Loucy (cell line): Measurements from ENCODE around the gene AFTPH.

ENCODE experiments used
- H2AFZ ChIP-seq: fragments of 200-600 bp; sonication (generic); 2 replicates; pipeline ENCODE4 v1.6.0; 2016; ENCODE audit warnings: antibody characterized with exemption, mild to moderate bottlenecking, low read length, moderate library complexity
- H3F3A ChIP-seq: fragments of 200-600 bp; 2 replicates; pipeline ENCODE4 v1.6.0; 2016; ENCODE audit warnings: antibody characterized with exemption, low read depth, mild to moderate bottlenecking
- H3K27me3 ChIP-seq: fragments of 200-600 bp; sonication (generic); 2 replicates; pipeline ENCODE4 v1.6.1; 2014; ENCODE audit warnings: low read length, mild to moderate bottlenecking; ENCODE audit not compliant: insufficient read depth, poor library complexity, severe bottlenecking
- H3K36me3 ChIP-seq: fragments of 200-600 bp; sonication (generic); 2 replicates; pipeline ENCODE4 v1.6.1; 2016; ENCODE audit warnings: low read length; ENCODE audit not compliant: insufficient read depth
- H3K4me1 ChIP-seq: fragments of 200-600 bp; sonication (generic); 2 replicates; pipeline ENCODE4 v1.5.1; 2014; ENCODE audit warnings: low read length, mild to moderate bottlenecking; ENCODE audit not compliant: insufficient read depth, poor library complexity, severe bottlenecking
- H3K4me2 ChIP-seq: fragments of 200-600 bp; sonication (generic); 2 replicates; pipeline ENCODE4 v1.6.0; 2014; ENCODE audit warnings: antibody characterized with exemption, low read length, low read depth, mild to moderate bottlenecking; ENCODE audit not compliant: poor library complexity, severe bottlenecking
- H3K4me3 ChIP-seq: fragments of 200-600 bp; sonication (generic); 2 replicates; pipeline ENCODE4 v1.5.1; 2014; ENCODE audit warnings: low read length, mild to moderate bottlenecking, mixed read lengths; ENCODE audit not compliant: poor library complexity, severe bottlenecking
- H3K79me2 ChIP-seq: fragments of 200-600 bp; sonication (generic); 2 replicates; pipeline ENCODE4 v1.6.1; 2014; ENCODE audit warnings: low read length; ENCODE audit not compliant: insufficient read depth
- H3K9ac ChIP-seq: fragments of 200-600 bp; sonication (generic); 2 replicates; pipeline ENCODE4 v1.6.0; 2014; ENCODE audit warnings: mild to moderate bottlenecking, low read depth, low read length, moderate library complexity; ENCODE audit not compliant: poor library complexity, severe bottlenecking
- H3K9me2 ChIP-seq: fragments of 200-600 bp; sonication (generic); replicated peaks from 2 replicates; pipeline ENCODE4 v1.6.1; 2016; ENCODE audit warnings: low read depth, low read length, mixed read lengths
- H3K9me3 ChIP-seq: fragments of 200-600 bp; sonication (generic); 2 replicates; pipeline ENCODE4 v1.6.1; 2014; ENCODE audit warnings: mild to moderate bottlenecking, antibody characterized with exemption, low read length, low read depth; ENCODE audit not compliant: insufficient read depth
- H4K20me1 ChIP-seq: fragments of 200-600 bp; sonication (generic); 2 replicates; pipeline ENCODE4 v1.6.0; 2014; ENCODE audit warnings: antibody characterized with exemption, low read length, mild to moderate bottlenecking; ENCODE audit not compliant: insufficient read depth, poor library complexity, severe bottlenecking
- EZH2phosphoT487 ChIP-seq: fragments of 200-600 bp; IDR thresholded peaks from 2 replicates; pipeline ENCODE4 v1.6.1; 2018; ENCODE audit warnings: antibody characterized with exemption, mild to moderate bottlenecking, moderate library complexity, borderline replicate concordance
- TF ChIP-seq, protein P1 (sequence below): fragments of 200-600 bp; sonication (generic); conservative IDR thresholded peaks from 2 replicates; pipeline ENCODE4 v1.5.1; 2014; ENCODE audit warnings: mild to moderate bottlenecking, antibody characterized with exemption, low read length

The AFTPH gene

DNA sequence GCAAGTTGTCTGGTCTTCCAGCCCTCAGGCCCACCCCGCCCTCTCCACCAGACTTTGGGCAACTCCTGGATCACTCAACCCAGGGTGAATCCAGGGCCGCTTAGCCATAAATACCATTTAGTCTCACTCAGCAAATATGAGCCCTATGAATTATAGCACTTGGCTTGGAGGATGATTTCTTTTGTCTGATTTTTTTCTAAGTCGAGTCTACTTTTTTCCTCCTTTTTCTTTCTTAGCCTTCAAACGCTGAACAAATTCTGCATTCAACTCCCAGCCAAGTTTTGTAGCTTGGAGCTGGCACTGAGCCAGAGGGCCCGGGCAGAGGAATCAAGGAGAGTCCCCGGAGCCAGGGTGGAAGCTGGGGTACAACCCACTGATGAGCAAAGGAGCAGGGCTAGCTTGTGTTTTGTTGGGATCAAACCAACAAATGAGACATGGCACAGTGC is 80.9 kb downstream of the AFTPH start:
- no peak overlapping the region for H3K4me2 ChIP-seq
- no peaks in the 10 kb centered on the region for H3F3A ChIP-seq
- no peaks in the 10 kb centered on the region for H3K9me3 ChIP-seq
- TF ChIP-seq, protein P1, sequence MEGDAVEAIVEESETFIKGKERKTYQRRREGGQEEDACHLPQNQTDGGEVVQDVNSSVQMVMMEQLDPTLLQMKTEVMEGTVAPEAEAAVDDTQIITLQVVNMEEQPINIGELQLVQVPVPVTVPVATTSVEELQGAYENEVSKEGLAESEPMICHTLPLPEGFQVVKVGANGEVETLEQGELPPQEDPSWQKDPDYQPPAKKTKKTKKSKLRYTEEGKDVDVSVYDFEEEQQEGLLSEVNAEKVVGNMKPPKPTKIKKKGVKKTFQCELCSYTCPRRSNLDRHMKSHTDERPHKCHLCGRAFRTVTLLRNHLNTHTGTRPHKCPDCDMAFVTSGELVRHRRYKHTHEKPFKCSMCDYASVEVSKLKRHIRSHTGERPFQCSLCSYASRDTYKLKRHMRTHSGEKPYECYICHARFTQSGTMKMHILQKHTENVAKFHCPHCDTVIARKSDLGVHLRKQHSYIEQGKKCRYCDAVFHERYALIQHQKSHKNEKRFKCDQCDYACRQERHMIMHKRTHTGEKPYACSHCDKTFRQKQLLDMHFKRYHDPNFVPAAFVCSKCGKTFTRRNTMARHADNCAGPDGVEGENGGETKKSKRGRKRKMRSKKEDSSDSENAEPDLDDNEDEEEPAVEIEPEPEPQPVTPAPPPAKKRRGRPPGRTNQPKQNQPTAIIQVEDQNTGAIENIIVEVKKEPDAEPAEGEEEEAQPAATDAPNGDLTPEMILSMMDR, result no peak
- TF ChIP-seq EZH2phosphoT487, result no peak
- no peaks in the 10 kb centered on the region for H3K27me3 ChIP-seq
- H3K9ac ChIP-seq, result no peak overlapping the region
- H4K20me1 ChIP-seq, result no peaks in the 10 kb centered on the region
- no peaks in the 10 kb centered on the region for H3K9me2 ChIP-seq
- no peak overlapping the region for H3K4me3 ChIP-seq
- no peak overlapping the region for H2AFZ ChIP-seq
- H3K79me2 ChIP-seq, result no peaks in the 10 kb centered on the region
- no peaks in the 10 kb centered on the region for H3K36me3 ChIP-seq
- peaks cover 5% of the 10 kb centered on the region for H3K4me1 ChIP-seq

DNA sequence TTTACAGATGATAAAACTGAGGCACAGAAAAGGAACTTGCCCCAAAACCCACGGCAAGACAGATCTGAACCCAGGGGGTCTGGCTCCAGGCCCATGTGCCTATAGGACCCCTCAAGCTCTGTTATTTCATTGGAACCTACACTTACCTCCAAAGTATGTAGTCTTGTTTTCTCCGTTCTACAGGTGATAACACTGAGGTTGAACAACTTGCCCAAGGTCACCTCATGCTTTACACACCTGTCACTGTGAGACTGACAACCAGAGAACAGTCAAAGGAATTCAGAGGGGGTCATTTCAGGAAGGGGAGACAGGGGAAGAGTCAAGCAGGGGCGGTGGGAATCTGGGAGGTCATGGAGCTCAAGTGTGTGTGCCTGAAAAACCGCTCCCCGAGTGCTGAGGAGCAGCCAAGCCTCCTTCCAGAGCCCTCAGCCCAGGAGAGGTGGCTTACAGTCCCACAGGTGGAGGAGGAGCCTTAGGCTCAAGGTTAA is 81.9 kb downstream of the AFTPH start:
- no peaks in the 10 kb centered on the region for H4K20me1 ChIP-seq

DNA sequence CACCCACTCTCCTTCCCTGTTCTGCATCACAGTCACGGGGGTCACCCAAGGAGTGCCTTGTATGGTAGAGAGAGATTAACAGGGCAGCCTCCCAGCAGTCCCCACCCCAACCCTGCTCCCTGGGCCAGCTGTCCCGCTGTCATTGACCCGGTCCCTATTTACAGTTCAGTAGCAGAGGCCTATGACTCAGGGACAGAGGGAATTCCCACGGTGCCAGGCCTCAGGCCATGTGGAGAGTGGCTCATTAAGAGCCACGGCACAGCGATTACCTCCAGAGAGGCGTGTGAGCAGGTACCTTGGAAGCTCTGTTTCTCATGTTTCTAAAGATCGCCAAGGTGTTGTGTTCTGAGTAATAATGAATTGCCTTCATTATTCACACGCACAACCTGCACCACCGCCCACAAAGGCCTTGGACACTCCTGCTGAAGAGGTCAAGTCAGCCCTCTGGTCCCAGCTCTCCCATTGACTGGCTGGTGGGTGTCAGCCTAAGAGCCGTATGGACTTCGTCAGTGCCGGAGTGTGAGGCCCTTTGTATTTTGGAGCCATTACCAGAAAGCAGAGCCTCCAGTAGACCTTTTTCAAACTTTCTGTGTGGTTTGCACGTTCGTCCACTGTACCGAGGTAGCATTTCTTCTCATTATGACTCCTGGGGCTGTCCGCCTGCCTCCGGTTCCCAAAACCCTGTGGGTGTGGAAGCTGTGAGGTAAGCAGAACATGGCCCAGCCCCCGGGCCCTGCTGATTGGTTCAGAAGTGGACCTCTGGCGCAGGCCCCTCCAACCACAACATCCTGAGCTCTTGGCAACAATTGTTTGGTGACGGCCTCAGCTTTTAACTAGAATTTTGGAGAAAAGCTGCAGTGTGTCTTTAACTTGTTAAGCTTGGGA is 82.6 kb downstream of the AFTPH start:
- no peak overlapping the region for H3K9ac ChIP-seq
- no peaks in the 10 kb centered on the region for H3K27me3 ChIP-seq
- TF ChIP-seq EZH2phosphoT487, result no peak
- TF ChIP-seq, protein P1, result no peak
- H4K20me1 ChIP-seq, result no peaks in the 10 kb centered on the region
- no peaks in the 10 kb centered on the region for H3F3A ChIP-seq
- H3K4me2 ChIP-seq, result no peak overlapping the region
- H3K4me3 ChIP-seq, result no peak overlapping the region
- no peaks in the 10 kb centered on the region for H3K79me2 ChIP-seq
- H3K9me2 ChIP-seq, result no peaks in the 10 kb centered on the region
- H3K4me1 ChIP-seq, result peaks cover 5% of the 10 kb centered on the region
- no peaks in the 10 kb centered on the region for H3K36me3 ChIP-seq
- H2AFZ ChIP-seq, result no peak overlapping the region
- no peaks in the 10 kb centered on the region for H3K9me3 ChIP-seq

More for the DNA sequence above, 81.9 kb downstream of the AFTPH start:
- Histone ChIP-seq H3K4me2 (no peak overlapping the region), H3K9ac (no peak overlapping the region), H3K4me1 (peaks cover 5% of the 10 kb centered on the region), H3K9me3 (no peaks in the 10 kb centered on the region), H3K4me3 (no peak overlapping the region), H3K27me3 (no peaks in the 10 kb centered on the region), H3F3A (no peaks in the 10 kb centered on the region), H3K79me2 (no peaks in the 10 kb centered on the region), H3K9me2 (no peaks in the 10 kb centered on the region), H3K36me3 (no peaks in the 10 kb centered on the region), H2AFZ (no peak overlapping the region)
- TF ChIP-seq, protein P1, result no peak
- TF ChIP-seq EZH2phosphoT487, result no peak
